ENCODE results near the gene ECE1.

- no peak for TF ChIP-seq EZH2 (IDR thresholded peaks at IDR 0.05)
- TF ChIP-seq CTCF (IDR thresholded peaks at IDR 0.05), result no peak
Measured at GRCh38 chr1:21292503-21292983, 2.3 kb upstream of the ECE1 start.
